D721Med (cell line): Measurements from ENCODE around the gene EDA.

Source experiments
- DNase-seq: peaks from one replicate; pipeline ENCODE4 v3.0.0; 2011; ENCODE audit warnings: low spot score; ENCODE audit not compliant: insufficient read length
- FAIRE-seq: peaks from 2 replicates; lab custom pipeline; 2011; peaks lifted over from hg19 to GRCh38; lab: Jason Lieb, UNC
- CTCF ChIP-seq: IDR thresholded peaks from 2 replicates; pipeline ENCODE4 v1.5.1; 2012; ENCODE audit warnings: mild to moderate bottlenecking, control low read depth; ENCODE audit not compliant: insufficient read depth; ENCODE audit errors: missing control alignments

EDA gene

GRCh38 chrX:69615779-69616456, at the start of gene EDA:
TSS of gene EDA (plus strand) at chrX:69616113.
- TF ChIP-seq CTCF, result no peak
- no peak for FAIRE-seq
- DNase-seq, result peak; percentile 33

- DNase-seq (no peak), FAIRE-seq (no peak)
- no peak for TF ChIP-seq CTCF
Measured at GRCh38 chrX:69568828-69569227, 47.1 kb upstream of the EDA start.

- FAIRE-seq (no peak), DNase-seq (no peak)
- no peak for TF ChIP-seq CTCF
Measured at GRCh38 chrX:69597399-69597798, 18.5 kb upstream of the EDA start.

GRCh38 chrX:69600182-69600581, 15.7 kb upstream of the EDA start:
- TF ChIP-seq CTCF, result no peak
- no peak for DNase-seq
- no peak for FAIRE-seq

GRCh38 chrX:69603566-69604194, 12.2 kb upstream of the EDA start:
- no peak for TF ChIP-seq CTCF
- DNase-seq, result no peak
- FAIRE-seq, result no peak

GRCh38 chrX:69605521-69605920, 10.4 kb upstream of the EDA start:
- TF ChIP-seq CTCF, result no peak
- FAIRE-seq (no peak), DNase-seq (no peak)

GRCh38 chrX:69607616-69608015, 8.3 kb upstream of the EDA start:
- no peak for TF ChIP-seq CTCF
- DNase-seq, result no peak

More at GRCh38 chrX:69607616-69608015, 8.3 kb upstream of the EDA start:
- no peak for FAIRE-seq
